ENCODE measurements around the gene RPAP3.

Gene RPAP3

DNA sequence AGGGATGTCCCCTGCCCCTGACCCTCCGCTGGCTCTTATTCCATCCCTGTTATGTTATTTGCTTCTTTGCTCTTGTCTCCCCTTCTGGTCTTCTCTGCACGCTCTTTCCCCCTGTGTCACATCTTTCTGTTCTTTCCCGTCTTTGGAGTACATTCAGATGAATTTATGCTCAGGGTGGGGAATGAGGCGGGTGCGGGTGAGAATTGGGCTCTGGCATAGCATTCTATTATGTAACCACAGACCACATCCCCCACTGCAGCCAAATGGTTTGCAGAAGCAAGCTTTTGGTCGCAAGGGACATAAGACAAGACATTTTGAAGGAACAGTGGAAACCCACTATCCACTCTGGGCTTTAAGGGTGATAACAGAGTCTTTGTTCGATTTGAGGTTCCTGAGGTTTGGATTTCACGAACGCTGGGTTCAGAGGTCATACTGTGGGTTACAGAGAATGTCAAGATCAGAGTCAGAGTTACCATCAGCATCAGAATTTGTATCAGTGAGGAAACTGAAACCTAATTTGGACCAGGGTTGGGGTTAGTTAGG is 15.7 kb upstream of the RPAP3 start:
- Mint-ChIP-seq H3K4me1 (peaks cover 42 to 67% of the 10 kb centered on the region in 2 donors), H3K27ac (peak overlapping the region; percentile 7)

DNA sequence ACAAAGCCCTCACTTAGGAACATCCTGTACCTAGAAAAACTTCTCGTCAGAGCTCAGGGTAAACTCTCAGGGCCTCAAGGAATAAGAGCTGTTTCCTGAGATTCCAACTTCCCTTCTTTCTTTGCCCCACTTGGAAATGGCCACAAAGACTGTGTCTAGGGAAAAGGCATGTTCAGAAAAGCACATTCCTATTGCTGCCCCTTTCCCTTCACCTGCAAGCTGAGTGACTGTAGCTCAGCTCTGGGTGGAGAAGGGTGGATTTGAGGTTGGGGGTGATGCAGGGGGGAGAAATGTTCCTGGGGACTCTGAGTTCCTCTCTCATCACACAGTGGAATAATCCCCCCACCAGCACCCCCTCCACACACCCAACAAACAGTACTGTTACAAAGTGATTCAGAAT is 12.7 kb upstream of the RPAP3 start:
- Mint-ChIP-seq H3K36me3 (peaks cover 32 to 45% of the 10 kb centered on the region in 2 donors), H3K4me3 (no peak overlapping the region), H3K27ac (no peak overlapping the region), H3K27me3 (no peaks in the 10 kb centered on the region), H3K4me1 (peaks cover 40 to 67% of the 10 kb centered on the region in 2 donors), H3K9me3 (no peaks in the 10 kb centered on the region)
- no peak for ATAC-seq (replicated peaks)
- DNase-seq = no peak

More for the DNA sequence above, 15.7 kb upstream of the RPAP3 start:
- H3K9me3 Mint-ChIP-seq = no peaks in the 10 kb centered on the region
- peak; percentile 16 to 32 for ATAC-seq (replicated peaks)
- no peak overlapping the region for H3K4me3 Mint-ChIP-seq
- H3K27me3 Mint-ChIP-seq = no peaks in the 10 kb centered on the region
- H3K36me3 Mint-ChIP-seq = peaks cover 47 to 57% of the 10 kb centered on the region in 2 donors
- no peak for DNase-seq

DNA sequence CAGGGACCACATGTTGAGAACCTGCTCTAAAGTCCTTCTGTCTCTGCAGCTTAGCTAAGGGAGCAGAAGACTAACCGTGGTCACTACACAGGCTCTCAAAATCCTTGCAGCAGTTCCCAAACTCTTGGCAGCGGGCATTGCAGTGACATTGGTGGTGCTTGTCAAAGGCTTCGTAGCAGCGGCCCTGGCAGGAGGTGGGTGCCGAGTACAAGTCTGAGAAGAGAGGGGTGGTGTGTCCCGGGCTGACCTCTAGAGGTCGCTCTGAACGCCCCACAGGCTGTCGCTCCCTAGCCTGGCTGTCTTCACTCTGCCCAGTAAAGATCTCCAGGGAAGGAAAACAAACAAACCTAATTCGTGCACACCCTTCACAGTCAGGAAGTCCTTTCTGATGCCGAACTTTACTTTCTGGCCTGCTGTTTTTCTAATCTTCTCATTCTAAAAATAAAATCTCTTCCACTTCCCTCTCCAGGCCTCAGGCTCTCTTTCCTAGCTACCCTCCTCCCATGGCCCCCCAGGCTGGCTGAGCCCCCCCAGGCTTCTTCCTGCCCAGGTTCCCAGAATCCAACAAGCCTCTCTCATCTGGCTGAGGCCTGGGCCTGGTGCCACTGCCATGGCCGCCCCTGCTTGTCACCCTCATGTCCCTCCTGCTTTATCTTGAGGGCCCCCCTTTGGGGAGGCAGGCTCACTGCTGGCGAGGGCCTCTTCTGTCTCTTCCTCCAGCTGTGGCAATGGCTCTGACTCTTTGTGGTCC is 11.8 kb upstream of the RPAP3 start:
- Mint-ChIP-seq H3K27me3 (no peaks in the 10 kb centered on the region), H3K36me3 (peaks cover 26 to 43% of the 10 kb centered on the region in 2 donors), H3K27ac (peak overlapping the region; percentile 84), H3K4me3 (peak overlapping the region; percentile 50 to 62), H3K4me1 (peaks cover 42 to 72% of the 10 kb centered on the region in 2 donors), H3K9me3 (no peaks in the 10 kb centered on the region)
- peak; percentile 64 to 70 for ATAC-seq (replicated peaks)
- no peak for DNase-seq

DNA sequence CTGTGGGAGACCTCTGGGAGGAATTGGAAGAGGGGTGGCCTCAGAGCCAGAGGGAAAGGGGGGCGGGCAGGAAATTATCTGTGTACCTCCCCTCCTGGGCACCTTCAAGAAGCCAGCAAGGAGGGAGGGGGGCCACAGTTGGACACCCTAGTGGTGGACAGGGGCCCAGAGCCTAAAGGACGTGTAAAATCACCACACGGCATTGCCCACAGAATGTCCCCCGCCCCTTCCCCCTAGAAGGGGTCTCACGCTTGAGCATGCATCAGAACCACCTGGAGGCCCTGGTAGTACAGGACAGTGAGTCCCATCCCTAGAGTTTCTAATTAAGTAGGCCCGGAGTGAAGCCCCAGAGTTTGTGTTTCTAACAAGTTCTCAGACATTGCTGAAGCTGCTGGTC is 11.2 kb upstream of the RPAP3 start:
- Mint-ChIP-seq H3K36me3 (peaks cover 23 to 41% of the 10 kb centered on the region in 2 donors), H3K4me3 (no peak overlapping the region), H3K27me3 (no peaks in the 10 kb centered on the region), H3K9me3 (no peaks in the 10 kb centered on the region), H3K4me1 (peaks cover 44 to 77% of the 10 kb centered on the region in 2 donors), H3K27ac (peak overlapping the region; percentile 84)
- ATAC-seq (replicated peaks) (no peak), DNase-seq (no peak)

DNA sequence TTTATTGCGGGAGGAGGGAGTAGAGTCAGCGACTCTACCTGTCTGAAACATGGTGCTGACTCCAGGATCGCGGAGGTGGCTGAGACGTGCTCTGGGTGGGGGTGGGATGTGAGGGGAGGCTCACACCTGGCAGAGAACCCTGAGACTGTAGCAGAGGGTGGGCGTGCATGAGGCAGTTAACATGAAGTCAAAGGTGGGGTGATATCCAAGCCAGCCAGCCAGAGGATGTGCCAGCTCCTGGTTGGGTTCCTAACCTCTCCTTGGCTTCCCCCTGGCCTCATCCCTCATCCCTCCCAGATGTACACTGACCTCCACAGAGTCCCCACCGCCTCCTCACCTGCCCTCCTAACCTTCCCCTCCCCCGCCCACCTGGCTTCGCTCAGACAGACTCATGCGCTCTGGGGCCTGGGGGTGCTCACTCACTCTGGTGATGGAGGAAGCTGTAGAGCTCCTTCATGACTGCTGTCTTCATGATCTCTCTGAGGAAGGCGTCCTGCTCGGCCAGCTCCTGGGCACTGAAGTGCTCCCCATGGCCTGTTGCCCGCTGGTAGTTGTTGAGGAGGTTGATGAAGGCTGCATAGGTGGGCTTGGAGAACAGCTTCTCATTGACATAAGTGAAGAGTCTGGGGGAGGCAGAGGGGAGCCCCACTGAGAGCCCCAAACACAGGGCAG is 10.2 kb upstream of the RPAP3 start:
- Mint-ChIP-seq H3K27ac (no peak overlapping the region), H3K4me3 (peak overlapping the region in 1 of 2 donors; percentile 48), H3K27me3 (no peaks in the 10 kb centered on the region), H3K36me3 (peaks cover 17 to 31% of the 10 kb centered on the region in 2 donors), H3K9me3 (no peaks in the 10 kb centered on the region), H3K4me1 (peaks cover 45 to 77% of the 10 kb centered on the region in 2 donors)
- DNase-seq = no peak
- ATAC-seq (replicated peaks) = no peak

DNA sequence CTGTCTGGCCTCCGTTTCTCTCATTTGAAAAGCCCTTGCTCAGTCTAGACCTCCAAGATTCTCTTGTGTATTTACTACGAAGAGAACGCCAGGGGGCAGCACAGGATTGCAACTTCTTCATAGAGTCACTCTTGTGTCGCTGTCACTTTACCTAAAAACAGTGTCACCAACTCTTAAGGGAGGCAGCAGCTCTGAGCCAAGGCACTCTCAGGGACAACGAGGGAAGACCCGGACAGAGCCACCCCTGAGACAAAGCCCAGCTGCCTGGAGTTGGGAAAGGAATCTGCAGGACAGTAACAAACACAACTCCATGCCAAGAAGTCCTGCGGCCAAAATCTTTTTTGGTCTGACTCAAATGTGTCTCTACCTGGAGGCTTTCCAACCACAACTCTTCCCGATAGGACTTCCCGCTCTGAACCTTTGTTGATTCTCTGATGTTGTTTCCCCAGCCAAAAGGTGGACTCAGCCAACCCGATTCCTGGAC is 9.6 kb upstream of the RPAP3 start:
- DNase-seq (peak; percentile 58), ATAC-seq (replicated peaks) (peak; percentile 84)
- Mint-ChIP-seq H3K4me3 (peak overlapping the region; percentile 48 to 60), H3K27ac (peak overlapping the region; percentile 88), H3K27me3 (no peaks in the 10 kb centered on the region), H3K36me3 (peaks cover 13 to 27% of the 10 kb centered on the region in 2 donors), H3K9me3 (no peaks in the 10 kb centered on the region), H3K4me1 (peaks cover 47 to 79% of the 10 kb centered on the region in 2 donors)

DNA sequence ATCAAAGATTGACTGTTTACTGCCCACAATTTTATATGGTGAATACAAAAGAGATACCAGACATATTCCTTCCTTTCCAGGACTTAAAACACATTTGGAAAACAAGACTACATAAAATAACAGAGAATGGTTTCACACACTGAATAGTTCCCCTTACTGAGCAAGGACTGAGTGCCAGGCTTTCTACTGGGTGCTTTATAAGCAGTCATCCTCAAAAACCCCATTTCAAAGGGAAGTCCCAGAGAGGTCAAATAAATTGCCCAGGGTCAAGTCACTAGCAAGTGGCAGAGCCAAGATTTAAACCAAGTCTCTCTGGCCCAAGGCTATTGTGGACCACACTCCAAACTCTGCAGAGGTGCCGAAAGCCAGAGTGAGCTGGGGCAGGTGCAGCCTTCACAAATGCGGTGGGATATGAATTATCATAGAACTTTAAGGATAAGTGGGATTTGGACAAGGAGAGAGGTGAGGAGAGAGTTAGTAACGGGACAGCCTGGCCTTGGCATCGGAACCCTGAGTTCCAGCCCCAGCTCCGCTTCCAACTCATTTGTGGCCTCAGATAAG is 9.1 kb upstream of the RPAP3 start:
- H3K27ac Mint-ChIP-seq = peak overlapping the region; percentile 88
- DNase-seq (no peak), ATAC-seq (replicated peaks) (peak; percentile 52 to 66)
- H3K9me3 Mint-ChIP-seq = no peaks in the 10 kb centered on the region
- H3K4me1 Mint-ChIP-seq = peaks cover 50 to 84% of the 10 kb centered on the region in 2 donors
- H3K27me3 Mint-ChIP-seq = no peaks in the 10 kb centered on the region
- peaks cover 11 to 25% of the 10 kb centered on the region in 2 donors for H3K36me3 Mint-ChIP-seq
- H3K4me3 Mint-ChIP-seq = peak overlapping the region; percentile 43 to 60

DNA sequence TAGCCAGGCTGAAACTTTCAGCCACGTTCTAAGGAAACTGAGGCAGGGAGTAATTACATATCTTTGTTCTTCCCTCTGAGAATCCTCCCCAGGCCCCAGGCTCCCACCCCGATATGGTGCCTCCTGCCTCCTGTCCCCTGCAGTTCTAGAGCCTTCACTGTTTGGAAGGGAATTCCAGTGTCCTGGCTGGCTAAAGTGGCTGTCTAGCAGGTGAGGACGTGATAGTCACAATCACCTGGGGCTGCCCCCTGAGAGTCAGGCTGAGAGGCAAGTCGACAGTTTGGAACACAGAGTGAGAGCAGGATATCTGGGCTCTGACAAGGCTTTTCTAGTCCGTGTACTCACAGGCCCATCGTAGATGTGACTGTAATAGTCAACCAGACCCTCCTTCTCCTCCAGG is 6.3 kb upstream of the RPAP3 start:
- Mint-ChIP-seq H3K27ac (peak overlapping the region; percentile 47), H3K4me1 (peaks cover 57 to 99% of the 10 kb centered on the region in 2 donors)
- no peak for ATAC-seq (replicated peaks)

DNA sequence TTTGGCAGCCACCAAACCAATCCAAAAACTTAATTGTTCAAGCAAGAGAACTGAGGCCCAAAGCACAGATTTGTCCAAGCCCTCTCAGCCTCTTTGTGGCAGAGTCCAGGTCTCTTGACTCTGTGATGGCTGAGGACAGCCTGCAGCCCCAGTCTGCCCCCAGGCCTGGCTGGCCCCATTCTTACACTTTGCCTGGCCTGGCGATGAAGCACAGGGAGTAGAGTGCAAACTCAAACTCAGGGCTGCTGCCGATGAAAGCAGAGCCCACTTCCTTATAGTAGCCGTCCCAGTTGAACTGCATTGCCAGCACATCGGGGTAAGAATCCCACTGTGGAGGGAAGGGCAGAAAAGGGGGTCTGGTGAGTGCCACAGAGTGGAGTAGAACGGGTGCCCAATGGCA is 5.6 kb upstream of the RPAP3 start:
- no peak for DNase-seq
- Mint-ChIP-seq H3K27ac (no peak overlapping the region), H3K4me1 (peaks cover 58 to 96% of the 10 kb centered on the region in 2 donors)

More for the DNA sequence above, 6.3 kb upstream of the RPAP3 start:
- DNase-seq = no peak
- no peaks in the 10 kb centered on the region for H3K27me3 Mint-ChIP-seq
- no peaks in the 10 kb centered on the region for H3K9me3 Mint-ChIP-seq
- H3K4me3 Mint-ChIP-seq = no peak overlapping the region
- H3K36me3 Mint-ChIP-seq = peaks cover 7 to 23% of the 10 kb centered on the region in 2 donors

DNA sequence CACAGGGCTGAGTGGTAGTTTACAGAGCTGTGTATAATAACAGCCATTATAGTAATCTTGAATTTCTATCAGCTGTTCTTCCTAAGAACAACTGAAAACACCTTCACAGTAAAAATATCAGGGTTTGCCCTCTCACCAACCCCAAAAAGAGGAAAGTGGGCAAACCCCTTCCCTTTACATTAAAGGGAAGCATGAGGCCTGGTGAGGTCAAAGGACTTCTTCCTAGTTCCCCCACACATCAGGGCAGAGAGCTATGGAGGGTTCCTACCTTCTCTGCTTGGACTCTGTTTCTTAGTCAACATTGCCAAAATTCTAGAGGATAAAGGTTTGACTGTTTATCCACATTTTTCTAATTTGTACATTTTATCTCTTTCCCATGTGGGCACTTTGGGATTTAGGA is 4.4 kb upstream of the RPAP3 start:
- DNase-seq (no peak), ATAC-seq (replicated peaks) (peak; percentile 38 to 44)
- Mint-ChIP-seq H3K27ac (peak overlapping the region; percentile 95), H3K27me3 (no peaks in the 10 kb centered on the region), H3K36me3 (peaks cover 14 to 21% of the 10 kb centered on the region in 2 donors), H3K4me1 (peaks cover 51 to 87% of the 10 kb centered on the region in 2 donors), H3K4me3 (peak overlapping the region; percentile 10 to 65), H3K9me3 (no peaks in the 10 kb centered on the region)

More for the DNA sequence above, 5.6 kb upstream of the RPAP3 start:
- Mint-ChIP-seq H3K9me3 (no peaks in the 10 kb centered on the region), H3K36me3 (peaks cover 9 to 25% of the 10 kb centered on the region in 2 donors), H3K4me3 (no peak overlapping the region), H3K27me3 (no peaks in the 10 kb centered on the region)
- no peak for ATAC-seq (replicated peaks)

DNA sequence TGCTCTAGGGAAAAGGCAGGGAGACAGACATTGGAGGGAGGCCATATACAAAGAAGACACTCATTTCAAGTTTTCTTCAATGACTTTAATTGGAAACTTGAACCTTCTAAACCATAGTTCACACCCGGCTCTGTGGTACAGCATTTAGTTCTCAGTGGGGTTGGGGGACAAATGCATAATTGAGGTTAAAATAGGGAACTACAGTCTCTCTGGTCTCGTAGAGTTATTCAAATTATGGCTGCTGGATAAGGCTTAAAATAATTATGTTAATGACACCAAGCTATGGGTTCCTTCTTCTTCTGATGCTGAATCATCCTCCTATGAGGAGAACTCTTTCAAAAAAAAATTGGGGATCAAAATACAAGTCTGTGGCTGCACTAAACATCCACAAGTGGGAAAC is 3.8 kb upstream of the RPAP3 start:
- peak; percentile 58 to 69 for ATAC-seq (replicated peaks)
- H3K36me3 Mint-ChIP-seq = peaks cover 18 to 21% of the 10 kb centered on the region in 2 donors
- DNase-seq = no peak
- peak overlapping the region; percentile 65 to 77 for H3K4me3 Mint-ChIP-seq
- H3K27me3 Mint-ChIP-seq = no peaks in the 10 kb centered on the region
- no peaks in the 10 kb centered on the region for H3K9me3 Mint-ChIP-seq
- peak overlapping the region; percentile 95 for H3K27ac Mint-ChIP-seq
- peaks cover 50 to 87% of the 10 kb centered on the region in 2 donors for H3K4me1 Mint-ChIP-seq

DNA sequence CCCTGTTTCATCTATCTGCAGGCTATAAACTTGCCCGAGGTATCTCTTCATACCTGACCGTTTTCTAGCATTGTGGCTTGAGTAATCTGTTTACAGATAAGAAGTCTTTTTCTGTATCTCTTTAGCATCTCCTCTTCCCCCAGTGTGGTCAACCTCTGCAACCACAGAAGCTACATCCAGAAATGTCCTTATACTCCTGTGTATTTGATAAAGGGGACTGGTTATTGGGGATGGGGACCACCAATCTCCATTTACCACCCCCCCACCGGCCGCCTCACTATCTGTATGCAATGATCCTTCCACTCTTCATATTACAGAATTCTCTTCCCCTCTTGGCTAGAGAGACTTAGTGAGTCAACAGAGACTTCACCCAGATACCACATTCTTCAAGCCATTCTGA is 3.4 kb upstream of the RPAP3 start:
- ATAC-seq (replicated peaks) (peak; percentile 12 to 19), DNase-seq (no peak)
- peak overlapping the region; percentile 65 to 77 for H3K4me3 Mint-ChIP-seq
- H3K4me1 Mint-ChIP-seq = peaks cover 46 to 85% of the 10 kb centered on the region in 2 donors
- no peaks in the 10 kb centered on the region for H3K9me3 Mint-ChIP-seq
- peaks cover 16 to 21% of the 10 kb centered on the region in 2 donors for H3K36me3 Mint-ChIP-seq
- H3K27ac Mint-ChIP-seq = peak overlapping the region; percentile 95
- no peaks in the 10 kb centered on the region for H3K27me3 Mint-ChIP-seq

DNA sequence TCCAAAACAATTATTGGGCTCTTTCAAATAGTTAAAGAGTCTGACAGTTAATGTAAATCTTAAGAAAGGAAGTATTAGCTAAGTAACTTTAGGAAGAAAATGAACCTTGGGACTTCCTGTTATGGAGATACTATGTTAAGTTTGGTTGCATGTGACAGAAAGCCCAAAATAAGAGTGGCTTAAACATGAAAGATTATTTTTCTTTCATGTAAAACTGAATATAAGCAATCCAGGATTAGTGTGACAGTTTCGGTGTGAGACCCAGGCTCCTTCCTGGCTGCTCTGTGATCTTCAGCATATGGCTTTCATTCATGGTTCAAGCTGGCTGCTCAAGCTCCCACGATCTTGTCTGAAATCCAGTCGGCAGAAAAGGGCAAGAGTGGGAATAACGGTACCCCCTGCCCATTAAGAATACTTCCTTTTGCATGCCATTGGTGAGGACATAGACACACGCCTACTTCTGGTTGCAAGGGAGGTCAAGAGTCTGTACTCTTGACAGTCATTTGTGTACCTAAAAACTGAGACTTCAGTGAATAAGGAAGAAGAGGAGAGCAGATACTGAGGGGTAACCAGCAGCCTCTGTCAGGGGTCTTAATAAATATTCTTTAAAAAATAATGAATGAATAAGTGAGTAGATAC is 2.2 kb upstream of the RPAP3 start:
- Mint-ChIP-seq H3K4me1 (peaks cover 50 to 85% of the 10 kb centered on the region in 2 donors), H3K9me3 (peaks cover 0 to 2% of the 10 kb centered on the region in 2 donors), H3K27ac (peak overlapping the region; percentile 72), H3K36me3 (peaks cover 16 to 29% of the 10 kb centered on the region in 2 donors), H3K4me3 (peak overlapping the region; percentile 50 to 60), H3K27me3 (no peaks in the 10 kb centered on the region)
- no peak for ATAC-seq (replicated peaks)
- no peak for DNase-seq

DNA sequence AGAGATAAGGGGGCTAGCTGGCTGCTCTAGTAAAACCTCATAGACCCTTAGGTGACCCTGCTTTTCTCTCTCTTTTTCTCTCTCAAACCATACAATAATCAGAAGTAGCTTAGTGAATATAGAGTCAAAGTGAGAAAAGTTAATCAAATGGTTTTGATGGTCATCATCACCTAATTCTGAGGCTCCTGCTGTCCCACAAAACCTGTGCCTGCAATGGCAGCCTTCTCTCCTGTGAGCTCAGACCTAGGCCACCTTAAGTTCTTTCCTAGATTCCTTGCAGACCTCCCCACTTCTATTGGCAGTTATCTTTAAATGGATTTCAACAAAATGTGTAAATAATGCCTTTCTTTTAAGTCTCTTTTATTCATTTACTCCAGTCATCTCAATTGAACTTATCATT is 1.5 kb upstream of the RPAP3 start:
- DNase-seq (no peak), ATAC-seq (replicated peaks) (no peak)
- Mint-ChIP-seq H3K27ac (peak overlapping the region; percentile 72), H3K27me3 (no peaks in the 10 kb centered on the region), H3K36me3 (peaks cover 18 to 32% of the 10 kb centered on the region in 2 donors), H3K9me3 (peaks cover 0 to 2% of the 10 kb centered on the region in 2 donors), H3K4me1 (peaks cover 50 to 83% of the 10 kb centered on the region in 2 donors), H3K4me3 (peak overlapping the region; percentile 25 to 49)

All from stimulated activated naive B cell treated with anti-CD40 and anti-IgM and Interleukin-4, amounts not matched to agents 10 μg/mL and 1 μg/mL and 100 μg/mL, for 72 hours (primary cell).